ENCODE measurements around the gene RANGAP1.

- TF ChIP-seq CTCF (conservative IDR thresholded peaks at IDR 0.05; ENCODE audit: low read depth, low read length) (no peak), CHD1 (IDR thresholded peaks at IDR 0.05; ENCODE audit: low read depth, low read length) (no peak), RCOR1 (IDR thresholded peaks at IDR 0.05; ENCODE audit: insufficient replicate concordance, low read length) (no peak), MAZ (IDR thresholded peaks at IDR 0.05; ENCODE audit: borderline replicate concordance, low read depth, low read length) (no peak), CEBPB (IDR thresholded peaks at IDR 0.05; ENCODE audit: low read depth, low read length) (no peak), MXI1 (IDR thresholded peaks at IDR 0.05; ENCODE audit: borderline replicate concordance, low read depth, low read length) (no peak), POLR2A (IDR thresholded peaks at IDR 0.05; ENCODE audit: low read depth, low read length) (no peak), FOS (IDR thresholded peaks at IDR 0.05; ENCODE audit: low read depth, low read length) (no peak), SMC3 (IDR thresholded peaks at IDR 0.05; ENCODE audit: low read depth, low read length) (no peak), USF2 (IDR thresholded peaks at IDR 0.05; ENCODE audit: low read depth, low read length) (no peak), RFX5 (IDR thresholded peaks at IDR 0.05; ENCODE audit: low read depth, low read length) (no peak), NFE2L2 (IDR thresholded peaks at IDR 0.05; ENCODE audit: low read depth, low read length) (no peak), RAD21 (IDR thresholded peaks at IDR 0.05; ENCODE audit: low read length) (no peak)
These were observed 11.1 kb upstream of the RANGAP1 start for GRCh38 chr22:41296826-41297667.
